HepG2 (cell line): ENCODE results near the gene ARMH3. TPM values are rescaled to one million over a fixed set of nuclear protein-coding genes. Genes with fewer than 3 reads are reported as not detected.
A peak's percentile ranks its signal among the peaks of the same experiment; 100 is the strongest.

Experiments
- ATAC-seq: fragments of 200-7000 bp; cut with Tn5 transposase; 3 replicates; pipeline ENCODE4 v1.9.1; 2020; ENCODE audit warnings: mild to moderate bottlenecking, moderate library complexity
- BruUV-seq: library from RNA; stranded (reverse); fragments of 400-500 nt; replicated peaks from 2 replicates; lab custom pipeline; 2021; lab: Mats Ljungman, UMichigan
- CTCF ChIA-PET: fragments of 300-600 bp; formaldehyde crosslinking; extraction: SDS; loops from one replicate; lab custom pipeline; 2021; ENCODE audit warnings: low total read pairs, inconsistent platforms, low intra/inter-chr PET ratio; lab: Yijun Ruan, JAX
- POLR2A ChIA-PET: fragments of 350-600 bp; sonication (Branson Sonifier 250); formaldehyde crosslinking; loops from one replicate; lab custom pipeline; 2020; ENCODE audit warnings: antibody characterized with exemption, inconsistent platforms; lab: Yijun Ruan, JAX
- DNase-seq: peaks from one replicate; pipeline ENCODE4 v3.0.0-alpha.2; 2015; ENCODE audit warnings: low spot score
- FAIRE-seq: peaks from 3 replicates; lab custom pipeline; 2011; peaks lifted over from hg19 to GRCh38; lab: Jason Lieb, UNC
- H2AFZ ChIP-seq: one replicate; pipeline ENCODE4 v1.6.1; 2011; ENCODE audit warnings: low read length, inconsistent platforms
- H3K27ac ChIP-seq: fragments of 300-600 bp; 3 replicates; pipeline ENCODE4 v1.8.0; 2011; ENCODE audit warnings: mixed run types, mild to moderate bottlenecking, mixed read lengths, low read length, inconsistent platforms; ENCODE audit not compliant: insufficient read depth; ENCODE audit errors: extremely low read length
- H3K27me3 ChIP-seq, 2 experiments: fragments of 200-600 bp in 1 of 2; 2 replicates in 1 of 2; 3 replicates in 1 of 2; pipeline versions ENCODE4 v1.6.0 to v1.8.0; 2011; ENCODE audit warnings: low read length in 2 of 2, mild to moderate bottlenecking in 2 of 2, moderate library complexity in 2 of 2, inconsistent platforms in 1 of 2; ENCODE audit not compliant: insufficient read depth in 2 of 2, control insufficient read depth in 1 of 2
- H3K36me3 ChIP-seq, 2 experiments: fragments of 200-600 bp in 1 of 2; replicated peaks in 1 of 2; 2 replicates in 1 of 2; 3 replicates in 1 of 2; pipeline versions ENCODE4 v1.5.1 to v1.8.0; 2011; ENCODE audit warnings: low read length in 2 of 2, inconsistent platforms in 1 of 2; ENCODE audit not compliant: insufficient read depth in 2 of 2, control insufficient read depth in 1 of 2
- H3K4me1 ChIP-seq: 2 replicates; pipeline ENCODE4 v1.5.1; 2012; ENCODE audit warnings: low read length, inconsistent platforms; ENCODE audit not compliant: insufficient read depth
- H3K4me2 ChIP-seq: 2 replicates; pipeline ENCODE4 v1.6.0; 2011; ENCODE audit warnings: low read depth, low read length, inconsistent platforms
- H3K4me3 ChIP-seq, 3 experiments: fragments of 200-600 bp in 1 of 3; sonication (generic), shearing (Covaris generic) in 1 of 3; replicated peaks in 1 of 3; 2 replicates each; pipeline ENCODE4 v1.5.1; 2011 to 2016; ENCODE audit warnings: low read length in 3 of 3, inconsistent platforms in 2 of 3, low read depth in 2 of 3, mild to moderate bottlenecking in 2 of 3, control low read depth in 1 of 3, mixed read lengths in 1 of 3; ENCODE audit not compliant: insufficient read depth in 1 of 3
- H3K79me2 ChIP-seq: one replicate; pipeline ENCODE4 v1.6.1; 2011; ENCODE audit warnings: low read length, inconsistent platforms; ENCODE audit not compliant: insufficient read depth
- H3K9ac ChIP-seq: 2 replicates; pipeline ENCODE4 v1.6.0; 2011; ENCODE audit warnings: mild to moderate bottlenecking, low read depth, low read length, inconsistent platforms; ENCODE audit not compliant: insufficient read depth
- H3K9me3 ChIP-seq: 2 replicates; pipeline ENCODE4 v1.5.1; 2012; ENCODE audit warnings: mild to moderate bottlenecking, low read length
- H4K20me1 ChIP-seq: 2 replicates; pipeline ENCODE4 v1.6.0; 2011; ENCODE audit warnings: inconsistent platforms, mild to moderate bottlenecking, low read length, moderate library complexity; ENCODE audit not compliant: insufficient read depth
- AGO2 ChIP-seq: fragments of 200-400 bp; formaldehyde crosslinking; optimal IDR thresholded peaks from 2 replicates; pipeline ENCODE3; 2017; ENCODE audit warnings: mild to moderate bottlenecking, low read depth, low read length, moderate library complexity
- BHLHE40 ChIP-seq: IDR thresholded peaks from 2 replicates; pipeline ENCODE4 v1.6.1; 2011; ENCODE audit warnings: low read length, improper control_type of control experiment
- CEBPB ChIP-seq: IDR thresholded peaks from 2 replicates; pipeline ENCODE4 v1.6.1; 2011; ENCODE audit warnings: low read depth, low read length, improper control_type of control experiment, borderline replicate concordance
- CEBPG ChIP-seq: IDR thresholded peaks from 2 replicates; pipeline ENCODE4 v1.6.1; 2016
- KDM5B ChIP-seq: sonication (generic); formaldehyde crosslinking; IDR thresholded peaks from 2 replicates; pipeline ENCODE4 v1.4.0; 2020; ENCODE audit warnings: missing genetic modification reagents, mild to moderate bottlenecking, borderline replicate concordance
- PPARG ChIP-seq: conservative IDR thresholded peaks from 2 replicates; pipeline ENCODE4 v1.6.1; 2016; ENCODE audit warnings: missing biosample characterization, missing genetic modification reagents
- TBP ChIP-seq: sonication (generic); formaldehyde crosslinking; IDR thresholded peaks from 2 replicates; pipeline ENCODE4 v1.5.0; 2020; ENCODE audit warnings: missing genetic modification reagents
- ZBTB25 ChIP-seq: IDR thresholded peaks from 2 replicates; pipeline ENCODE4 v1.6.1; 2018; ENCODE audit warnings: missing genetic modification reagents
- ZNF260 ChIP-seq: sonication (generic); formaldehyde crosslinking; IDR thresholded peaks from 2 replicates; pipeline ENCODE4 v1.4.0; 2020; ENCODE audit warnings: missing genetic modification reagents, low read depth, mild to moderate bottlenecking, borderline replicate concordance
- ZNF556 ChIP-seq: sonication (generic); formaldehyde crosslinking; IDR thresholded peaks from 2 replicates; pipeline ENCODE4 v1.4.0; 2020; ENCODE audit warnings: mild to moderate bottlenecking, missing genetic modification reagents, borderline replicate concordance
- ZNF644 ChIP-seq: IDR thresholded peaks from 2 replicates; pipeline ENCODE4 v1.6.1; 2016; ENCODE audit warnings: low read depth
- ZNF691 ChIP-seq: sonication (generic); formaldehyde crosslinking; IDR thresholded peaks from 2 replicates; pipeline ENCODE4 v1.4.0; 2020; ENCODE audit warnings: missing genetic modification reagents, low read depth, mild to moderate bottlenecking, borderline replicate concordance
- ZNF749 ChIP-seq: sonication (generic); formaldehyde crosslinking; IDR thresholded peaks from 2 replicates; pipeline ENCODE4 v1.8.0; 2022; ENCODE audit warnings: mild to moderate bottlenecking, missing genetic modification reagents, moderate library complexity, borderline replicate concordance
- ZNF768 ChIP-seq: sonication (generic); formaldehyde crosslinking; IDR thresholded peaks from 2 replicates; pipeline ENCODE4 v1.4.0; 2020; ENCODE audit warnings: missing genetic modification reagents
- ZNF773 ChIP-seq: sonication (generic); formaldehyde crosslinking; IDR thresholded peaks from 2 replicates; pipeline ENCODE4 v1.4.0; 2020; ENCODE audit warnings: missing genetic modification reagents, borderline replicate concordance
- ZZZ3 ChIP-seq: sonication (generic); formaldehyde crosslinking; IDR thresholded peaks from 2 replicates; pipeline ENCODE4 v1.4.0; 2020; ENCODE audit warnings: missing genetic modification reagents, mild to moderate bottlenecking, borderline replicate concordance
- WGBS: methylation state at CpG from one replicate; pipeline ENCODE4 v1.1.6; 2017; ENCODE audit warnings: low lambda C conversion rate; 5-methylcytosine and 5-hydroxymethylcytosine counted together
- in situ Hi-C: cut with HindIII; loops from 2 replicates; pipeline ENCODE4 v1.10.0; 2017; ENCODE audit warnings: low pct_unique_long_range_greater_than_20kb; ENCODE audit not compliant: extremely low pct_ligation_motif_present
- intact Hi-C: fragments of 100-400 bp; cut with micrococcal nuclease; formaldehyde crosslinking; loops from one replicate; pipeline ENCODE4 v1.10.0; 2022; ENCODE audit not compliant: unreplicated experiment
- polyA plus RNA-seq, 8 experiments: library from polyadenylated mRNA; depleted of rRNA in 3 of 8; stranded (reverse) in 7 of 8; unstranded in 1 of 8; fragments of >200 nt; fragmentation: Illumina TruSeq in 4 of 8; extraction: Trizol in 4 of 8; gene quantifications; 2 replicates each; pipeline versions ENCODE4 v1.2.1 to v1.2.3, GENCODE V29; 2011 to 2016; ENCODE audit warnings: low read depth in 4 of 8, missing spikeins in 1 of 8, mixed read lengths in 1 of 8; ENCODE audit not compliant: insufficient read depth in 1 of 8
- total RNA-seq, 5 experiments: library from RNA; depleted of rRNA; stranded (reverse); fragments of >200 nt; fragmentation: Illumina TruSeq; extraction: Trizol; gene quantifications; 2 replicates each; pipeline ENCODE4 v1.2.3, GENCODE V29; 2016; ENCODE audit warnings: low read depth in 1 of 5

Gene ARMH3
- total and polyA plus RNA-seq, 2 of the 13 experiments (the other 11 are each of a cell fraction or from before 2014, with no cell fraction given): 8.4 to 16.9 TPM

DNA sequence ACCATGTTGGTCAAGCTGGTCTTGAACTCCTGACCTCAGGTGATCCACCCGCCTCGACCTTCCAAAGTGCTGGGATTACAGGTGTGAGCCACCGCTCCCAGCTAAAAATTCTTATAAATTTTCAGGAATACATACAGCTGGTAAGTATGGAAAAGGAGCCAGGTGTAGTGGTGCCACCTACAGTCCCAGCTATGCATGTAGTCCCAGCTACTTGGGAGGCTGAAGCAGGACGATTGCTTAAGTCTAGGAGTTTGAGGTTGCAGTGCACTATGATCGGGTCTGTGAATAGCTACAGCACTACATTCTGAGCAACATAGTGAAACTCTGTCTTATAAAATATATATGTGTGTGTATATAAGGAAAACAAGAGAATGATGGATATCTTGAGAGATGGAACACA lies 45.2 kb upstream of the ARMH3 start (continued):
- TF ChIP-seq ZNF556 (no peak), ZNF691 (CRISPR knock-in tag) (no peak), CEBPB (peak; percentile 44; the same call in 1 of the 2 replicates), BHLHE40 (no peak), ZNF260 (CRISPR knock-in tag) (no peak), TBP (CRISPR knock-in tag) (no peak), CEBPG (CRISPR knock-in tag) (peak; percentile 71)

- 94% methylated on average over 7 of the region's 7 CpGs for WGBS
- CTCF ChIA-PET: no interaction called here
These were observed 40.5 kb upstream of the ARMH3 start for GRCh38 chr10:102096449-102096848.

More at GRCh38 chr10:102096449-102096848, 40.5 kb upstream of the ARMH3 start:
- no TSS peak for BruUV-seq
- H3K9me3 ChIP-seq: no peaks in the 10 kb centered on the region
- H3K36me3 ChIP-seq: no peaks in the 10 kb centered on the region
- H3K9ac ChIP-seq: no peak overlapping the region
- intact Hi-C loops (no loop called here), in situ Hi-C loops (no loop called here)
- H3K79me2 ChIP-seq: no peaks in the 10 kb centered on the region
- POLR2A ChIA-PET: no interaction called here
- no peaks in the 10 kb centered on the region for H3K4me1 ChIP-seq
- FAIRE-seq (no peak), ATAC-seq (no peak), DNase-seq (no peak)
- H3K4me2 ChIP-seq: no peak overlapping the region
- no peaks in the 10 kb centered on the region for H4K20me1 ChIP-seq
- no peaks in the 10 kb centered on the region for H3K27me3 ChIP-seq
- H2AFZ ChIP-seq: no peak overlapping the region
- no peak for TF ChIP-seq PPARG (CRISPR knock-in tag)
- TF ChIP-seq ZZZ3 (CRISPR knock-in tag): no peak
- TF ChIP-seq ZBTB25 (CRISPR knock-in tag): no peak
- peak; percentile 45; the same call in 1 of the 2 replicates for TF ChIP-seq ZNF768 (CRISPR knock-in tag)
- no peak for TF ChIP-seq AGO2
- TF ChIP-seq ZNF773 (CRISPR knock-in tag): no peak
- no peak for TF ChIP-seq ZNF644 (CRISPR knock-in tag)
- TF ChIP-seq ZNF749 (CRISPR knock-in tag): no peak
- TF ChIP-seq KDM5B (CRISPR knock-in tag): no peak
- no peak overlapping the region for H3K27ac ChIP-seq
- H3K4me3 ChIP-seq: no peak overlapping the region
